Vagina (tissue), 2 donors: Measurements from ENCODE around the gene GALNT9.

Experiments used
- CTCF ChIP-seq, 3 experiments: fragments of 450-650 bp in 2 of 3; fragments of 200-600 bp in 1 of 3; sonication (generic) in 1 of 3; IDR thresholded peaks; one replicate each; pipeline ENCODE4 v1.5.1; 2017 to 2019; ENCODE audit warnings: antibody characterized with exemption in 3 of 3, mild to moderate bottlenecking in 2 of 3, moderate library complexity in 2 of 3
- POLR2A ChIP-seq, 2 donors: fragments of 450-650 bp; IDR thresholded peaks; one replicate each; pipeline ENCODE4 v1.6.1; 2017; ENCODE audit warnings: antibody characterized with exemption in 2 of 2, mild to moderate bottlenecking in 2 of 2, moderate library complexity in 2 of 2
- POLR2AphosphoS5 ChIP-seq, 2 donors: sonication (generic); formaldehyde crosslinking; IDR thresholded peaks; one replicate each; pipeline ENCODE4 v1.9.0; 2017; ENCODE audit warnings: antibody characterized with exemption in 2 of 2, mild to moderate bottlenecking in 2 of 2, low read depth in 1 of 2; ENCODE audit not compliant: insufficient read depth in 1 of 2

- TF ChIP-seq POLR2AphosphoS5 (IDR thresholded peaks at IDR 0.05; ENCODE audit: insufficient read depth in 1 of 2, low read depth in 1 of 2) (no peak), CTCF (IDR thresholded peaks at IDR 0.05) (no peak), POLR2A (IDR thresholded peaks at IDR 0.05) (no peak)
Measured at GRCh38 chr12:132218915-132219314, 110.5 kb downstream of the GALNT9 start.
